IPS-15b (cell line): Measurements from ENCODE around the gene JAML.

Experiments used
- H3K27me3 ChIP-seq: one replicate; pipeline ENCODE4 v1.6.1; 2013; ENCODE audit warnings: low read length; ENCODE audit not compliant: control insufficient read depth, insufficient read depth
- H3K36me3 ChIP-seq: one replicate; pipeline ENCODE4 v1.6.1; 2013; ENCODE audit warnings: low read length; ENCODE audit not compliant: control insufficient read depth, insufficient read depth
- H3K4me1 ChIP-seq: one replicate; pipeline ENCODE4 v1.6.1; 2013; ENCODE audit warnings: mild to moderate bottlenecking, low read length; ENCODE audit not compliant: control insufficient read depth, insufficient read depth
- H3K4me3 ChIP-seq: one replicate; pipeline ENCODE4 v1.5.1; 2013; ENCODE audit warnings: low read depth, low read length
- H3K9ac ChIP-seq: one replicate; pipeline ENCODE4 v1.6.1; 2013; ENCODE audit warnings: low read depth, mild to moderate bottlenecking, low read length
- H3K9me3 ChIP-seq: one replicate; pipeline ENCODE4 v1.6.1; 2013; ENCODE audit warnings: mild to moderate bottlenecking, low read length; ENCODE audit not compliant: control insufficient read depth, insufficient read depth

JAML gene

DNA sequence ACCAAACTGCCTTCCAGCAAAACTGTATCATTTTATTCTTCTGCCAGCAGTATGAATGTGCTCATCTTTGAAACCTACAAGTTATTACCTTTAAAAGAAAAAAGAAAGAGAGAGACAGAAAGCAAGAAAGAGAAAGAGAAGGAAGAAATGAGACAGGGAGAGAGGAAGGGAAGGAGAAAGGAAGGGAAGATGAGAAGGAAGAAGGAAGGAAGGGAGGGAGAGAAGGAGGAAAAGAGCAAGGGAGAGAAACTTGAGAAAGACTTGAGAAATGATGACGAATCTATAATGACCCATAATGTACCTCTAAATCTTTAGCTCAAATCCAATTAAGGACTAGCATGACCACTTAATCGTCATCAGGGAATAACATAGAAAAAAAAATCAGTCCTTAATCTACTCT lies 11.4 kb upstream of the JAML start:
- Histone ChIP-seq H3K9ac (no peak overlapping the region), H3K4me1 (peaks cover 3% of the 10 kb centered on the region), H3K4me3 (no peak overlapping the region)

DNA sequence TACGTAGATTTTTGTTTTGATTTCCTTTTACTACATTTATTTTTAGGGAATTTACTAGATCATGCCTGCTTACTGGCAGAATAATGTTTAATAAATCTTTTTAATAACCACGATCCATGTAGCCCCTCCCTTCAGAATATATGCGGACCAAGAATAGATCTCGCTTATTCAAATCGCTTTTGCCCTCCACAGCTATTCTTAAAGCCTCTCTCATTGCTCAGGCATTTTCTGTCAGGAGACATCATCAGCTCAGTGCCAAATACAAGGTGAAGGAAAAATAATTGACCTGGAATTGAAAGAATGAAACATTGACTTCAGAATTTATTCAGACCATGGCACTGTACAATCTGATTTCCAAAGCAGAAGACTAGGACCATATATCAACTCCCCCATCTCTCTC lies 10.0 kb upstream of the JAML start:
- H3K9ac ChIP-seq = no peak overlapping the region
- H3K36me3 ChIP-seq = no peaks in the 10 kb centered on the region
- H3K4me1 ChIP-seq = peaks cover 3% of the 10 kb centered on the region
- no peaks in the 10 kb centered on the region for H3K27me3 ChIP-seq
- no peaks in the 10 kb centered on the region for H3K9me3 ChIP-seq
- H3K4me3 ChIP-seq = no peak overlapping the region

More for the DNA sequence above, 11.4 kb upstream of the JAML start:
- Histone ChIP-seq H3K36me3 (no peaks in the 10 kb centered on the region), H3K9me3 (no peaks in the 10 kb centered on the region), H3K27me3 (no peaks in the 10 kb centered on the region)

DNA sequence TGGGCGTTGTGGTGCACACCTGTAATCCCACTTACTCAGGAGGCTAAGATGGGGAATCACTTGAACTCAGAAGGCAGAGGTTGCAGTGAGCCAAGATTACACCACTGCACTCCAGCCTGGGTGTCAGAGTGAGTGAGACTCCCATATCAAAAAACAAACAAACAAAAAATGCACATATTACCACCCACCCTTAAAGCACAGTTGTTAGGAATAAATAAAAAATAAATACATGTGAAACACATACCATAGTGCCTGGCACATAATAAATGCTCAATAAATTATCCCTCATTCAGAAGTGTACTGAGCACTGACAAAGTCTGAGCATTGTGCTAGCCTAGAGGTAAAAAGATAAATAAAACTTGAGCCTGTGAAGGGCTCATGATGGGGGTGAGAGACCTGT lies 9.0 kb upstream of the JAML start:
- H3K36me3 ChIP-seq = no peaks in the 10 kb centered on the region
- H3K4me1 ChIP-seq = peaks cover 3% of the 10 kb centered on the region
- no peaks in the 10 kb centered on the region for H3K9me3 ChIP-seq
- H3K4me3 ChIP-seq = no peak overlapping the region
- no peaks in the 10 kb centered on the region for H3K27me3 ChIP-seq
- H3K9ac ChIP-seq = no peak overlapping the region

DNA sequence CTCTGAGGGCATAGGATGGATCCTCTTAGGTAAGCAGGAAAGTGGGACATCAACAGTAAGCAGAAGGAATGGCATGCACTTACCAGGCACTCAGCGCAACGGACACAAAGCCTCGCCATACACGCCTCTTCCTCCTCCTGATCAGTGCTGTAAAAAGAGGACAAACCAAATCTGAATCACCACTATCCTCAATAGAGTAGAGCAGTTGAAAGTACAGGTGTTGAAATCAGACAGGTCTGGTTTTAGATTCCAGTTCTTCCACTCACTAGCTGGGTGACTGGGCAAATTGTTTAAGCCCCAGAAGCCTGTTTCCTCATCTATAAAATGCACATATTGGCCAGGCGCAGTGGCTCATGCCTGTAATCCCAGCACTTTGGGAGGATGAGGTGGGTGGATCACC lies 8.6 kb upstream of the JAML start:
- no peaks in the 10 kb centered on the region for H3K36me3 ChIP-seq
- no peaks in the 10 kb centered on the region for H3K27me3 ChIP-seq
- peaks cover 3% of the 10 kb centered on the region for H3K4me1 ChIP-seq
- no peak overlapping the region for H3K4me3 ChIP-seq
- no peak overlapping the region for H3K9ac ChIP-seq
- H3K9me3 ChIP-seq = no peaks in the 10 kb centered on the region

DNA sequence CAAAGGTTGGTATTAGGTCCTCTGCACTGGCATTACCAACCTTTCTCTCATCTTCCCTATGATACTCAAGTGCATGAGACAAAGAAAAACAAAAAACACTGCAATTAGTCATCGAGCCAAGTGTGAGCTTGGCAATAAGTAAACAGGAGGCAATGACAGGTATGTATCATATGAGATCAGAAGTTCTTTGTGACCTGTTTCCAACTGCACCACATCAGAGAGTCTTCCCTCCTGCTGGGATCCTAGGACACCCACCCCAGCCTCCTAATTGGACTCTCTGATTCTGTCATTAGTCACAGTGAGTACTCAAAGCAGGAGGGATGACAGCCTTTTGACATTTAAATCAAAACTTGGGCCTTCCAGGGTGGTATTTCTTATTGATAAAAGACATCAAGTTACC lies 7.8 kb upstream of the JAML start:
- Histone ChIP-seq H3K4me1 (peaks cover 3% of the 10 kb centered on the region), H3K9me3 (no peaks in the 10 kb centered on the region), H3K27me3 (no peaks in the 10 kb centered on the region), H3K9ac (no peak overlapping the region), H3K4me3 (no peak overlapping the region), H3K36me3 (no peaks in the 10 kb centered on the region)

DNA sequence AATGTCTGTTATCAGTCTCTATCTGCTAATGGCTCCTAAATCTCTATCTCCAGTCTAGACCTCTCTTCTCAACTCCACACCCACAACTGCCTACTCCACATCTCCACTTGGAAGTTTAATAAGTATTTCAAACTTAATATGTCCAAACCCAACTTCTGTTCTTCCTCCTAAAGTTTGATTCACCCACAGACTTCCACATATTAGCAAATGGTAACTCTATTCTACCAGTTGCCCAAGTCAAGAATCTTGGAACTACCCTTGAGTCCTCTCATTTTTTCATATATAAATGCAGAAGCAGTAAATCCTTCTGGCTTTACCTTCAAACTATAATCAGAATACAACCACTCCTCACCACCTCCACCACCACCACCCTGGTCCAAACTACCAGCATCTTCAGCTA lies 6.7 kb upstream of the JAML start:
- H3K27me3 ChIP-seq = no peaks in the 10 kb centered on the region
- H3K4me3 ChIP-seq = no peak overlapping the region
- no peaks in the 10 kb centered on the region for H3K36me3 ChIP-seq
- H3K9ac ChIP-seq = no peak overlapping the region
- H3K4me1 ChIP-seq = peaks cover 3% of the 10 kb centered on the region
- no peaks in the 10 kb centered on the region for H3K9me3 ChIP-seq

DNA sequence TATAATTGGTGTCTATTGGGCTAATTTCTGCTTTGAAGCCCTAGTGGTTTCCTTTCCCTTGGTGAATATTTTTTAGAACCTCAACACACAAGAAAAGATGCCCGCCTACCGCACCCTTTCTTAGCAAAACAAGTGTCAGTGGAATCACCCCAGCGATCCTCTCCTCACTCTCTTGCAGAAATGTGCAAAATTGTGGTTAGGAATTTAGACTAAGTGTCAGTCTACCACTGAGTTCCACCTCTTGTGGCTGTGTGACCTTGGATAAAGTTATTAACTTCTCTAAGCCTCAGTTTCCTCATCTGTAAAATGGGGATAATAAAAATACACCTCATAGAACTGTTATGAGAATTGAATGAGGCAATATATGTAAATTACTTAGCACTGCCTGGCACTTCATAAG lies 5.3 kb upstream of the JAML start:
- no peak overlapping the region for H3K9ac ChIP-seq

DNA sequence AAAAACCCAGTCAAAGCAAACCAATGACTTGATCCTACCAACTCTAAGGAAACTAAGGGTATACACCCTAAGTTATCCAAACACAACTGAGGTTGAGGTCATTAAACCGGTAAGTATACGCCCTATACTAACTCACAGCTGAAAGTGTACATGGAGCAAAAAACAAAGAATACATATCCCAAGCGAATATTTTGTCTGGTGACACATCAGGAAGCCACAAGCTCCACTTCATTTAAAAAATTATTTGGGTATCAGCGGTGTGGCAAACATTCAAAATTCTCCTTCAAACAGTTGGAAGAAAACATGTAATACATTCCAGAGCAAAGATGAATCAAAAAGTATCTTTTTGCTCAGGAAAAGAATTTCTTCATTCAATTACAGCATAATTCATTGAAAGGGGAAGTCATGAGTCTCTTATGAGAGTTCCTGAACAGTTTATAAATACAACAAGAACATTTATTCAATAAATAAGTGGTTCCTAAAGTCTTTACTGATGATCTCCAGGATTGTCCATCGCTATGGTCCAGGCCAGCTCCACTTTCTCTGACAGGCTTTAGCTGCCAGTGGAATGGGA lies 4.5 kb upstream of the JAML start:
- peaks cover 3% of the 10 kb centered on the region for H3K4me1 ChIP-seq
- H3K9ac ChIP-seq = no peak overlapping the region
- no peak overlapping the region for H3K4me3 ChIP-seq
- H3K27me3 ChIP-seq = no peaks in the 10 kb centered on the region
- H3K36me3 ChIP-seq = no peaks in the 10 kb centered on the region
- no peaks in the 10 kb centered on the region for H3K9me3 ChIP-seq

More for the DNA sequence above, 5.3 kb upstream of the JAML start:
- Histone ChIP-seq H3K4me1 (peaks cover 3% of the 10 kb centered on the region), H3K4me3 (no peak overlapping the region), H3K36me3 (no peaks in the 10 kb centered on the region), H3K27me3 (no peaks in the 10 kb centered on the region), H3K9me3 (no peaks in the 10 kb centered on the region)

DNA sequence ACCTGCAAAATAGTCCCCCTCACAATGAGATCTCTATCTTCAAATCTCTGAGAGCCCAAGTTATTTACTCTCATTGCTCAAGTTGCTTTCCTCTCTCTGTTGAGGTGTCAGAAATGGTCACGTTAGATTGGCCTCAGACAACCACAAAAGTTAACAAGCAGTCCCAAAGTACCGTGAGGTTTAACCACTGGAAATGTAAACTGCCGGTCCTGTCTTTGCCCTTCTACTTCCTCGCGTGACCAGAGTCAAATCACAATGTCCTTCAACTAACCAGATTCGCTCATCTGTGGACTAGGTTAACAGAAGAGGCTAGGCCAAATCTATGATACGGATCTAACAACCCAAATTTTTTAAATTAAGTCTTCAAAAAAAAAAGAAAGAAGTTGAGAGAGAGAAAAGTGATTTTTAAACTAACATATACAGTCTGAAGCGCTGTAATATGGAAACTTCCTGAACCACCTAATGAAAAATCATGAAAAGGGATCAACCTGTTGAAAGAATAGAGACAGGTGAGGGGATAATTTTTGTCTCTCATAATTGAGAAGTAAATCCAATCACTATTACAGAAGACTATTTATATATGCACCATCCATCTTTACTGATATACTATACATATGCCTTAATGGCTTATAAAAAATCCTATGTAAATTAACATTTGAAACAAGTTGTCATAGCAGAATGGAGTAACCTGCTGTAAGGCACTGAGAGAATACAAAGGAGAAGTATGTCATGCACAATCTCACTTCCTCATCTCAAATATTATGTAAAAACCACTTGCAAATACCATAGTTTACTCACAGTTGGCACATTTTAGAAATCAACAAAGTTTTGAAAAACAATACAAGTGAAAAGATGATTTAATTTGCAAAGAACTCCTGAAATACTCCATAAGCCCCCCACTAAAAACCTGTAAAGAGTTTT lies 3.3 kb upstream of the JAML start:
- Histone ChIP-seq H3K9me3 (no peaks in the 10 kb centered on the region), H3K4me1 (no peaks in the 10 kb centered on the region), H3K4me3 (no peak overlapping the region)

DNA sequence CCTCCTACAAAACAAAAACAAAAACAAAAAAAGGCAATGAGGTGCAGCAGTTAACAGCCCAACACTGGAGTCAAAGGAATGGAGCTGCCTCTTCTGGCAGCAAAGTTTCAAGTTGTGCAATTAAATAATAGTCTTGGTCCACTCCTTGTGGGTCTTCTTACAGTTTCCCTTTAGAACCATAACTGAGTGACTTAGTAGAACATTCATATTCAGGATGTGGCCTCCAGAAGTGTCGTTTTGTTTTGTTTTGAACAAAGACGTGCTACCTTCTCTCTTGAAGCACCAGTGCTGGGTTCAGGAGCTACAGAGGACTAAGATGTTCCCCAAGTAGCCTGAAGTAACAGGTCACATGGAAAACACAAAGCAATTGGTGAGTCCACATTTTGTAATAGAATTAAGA lies 2.0 kb upstream of the JAML start:
- no peaks in the 10 kb centered on the region for H3K36me3 ChIP-seq
- no peak overlapping the region for H3K4me3 ChIP-seq
- no peaks in the 10 kb centered on the region for H3K4me1 ChIP-seq
- H3K27me3 ChIP-seq = no peaks in the 10 kb centered on the region
- no peaks in the 10 kb centered on the region for H3K9me3 ChIP-seq
- no peak overlapping the region for H3K9ac ChIP-seq

More for the DNA sequence above, 3.3 kb upstream of the JAML start:
- Histone ChIP-seq H3K9ac (no peak overlapping the region), H3K27me3 (no peaks in the 10 kb centered on the region), H3K36me3 (no peaks in the 10 kb centered on the region)

DNA sequence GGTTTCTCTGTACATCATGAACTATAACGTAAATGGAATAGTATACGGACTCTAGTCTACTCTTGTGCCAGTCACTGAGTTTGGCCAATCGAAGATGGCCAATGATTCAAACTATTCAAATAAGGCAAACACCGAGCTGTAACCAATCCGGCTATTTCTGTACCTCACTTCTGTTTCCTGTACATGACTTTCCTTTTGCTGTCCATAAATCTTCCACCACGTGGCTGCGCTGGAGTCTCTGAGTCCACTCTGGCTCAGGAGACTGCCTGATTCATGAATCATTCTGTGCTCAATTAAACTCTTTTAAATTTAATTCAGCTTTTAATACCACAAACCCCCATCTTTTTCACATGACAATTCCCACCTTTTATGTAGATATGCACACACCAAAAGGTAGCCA lies 1.5 kb upstream of the JAML start:
- Histone ChIP-seq H3K9me3 (no peaks in the 10 kb centered on the region), H3K4me3 (no peak overlapping the region), H3K4me1 (no peaks in the 10 kb centered on the region), H3K27me3 (no peaks in the 10 kb centered on the region), H3K36me3 (no peaks in the 10 kb centered on the region), H3K9ac (no peak overlapping the region)

DNA sequence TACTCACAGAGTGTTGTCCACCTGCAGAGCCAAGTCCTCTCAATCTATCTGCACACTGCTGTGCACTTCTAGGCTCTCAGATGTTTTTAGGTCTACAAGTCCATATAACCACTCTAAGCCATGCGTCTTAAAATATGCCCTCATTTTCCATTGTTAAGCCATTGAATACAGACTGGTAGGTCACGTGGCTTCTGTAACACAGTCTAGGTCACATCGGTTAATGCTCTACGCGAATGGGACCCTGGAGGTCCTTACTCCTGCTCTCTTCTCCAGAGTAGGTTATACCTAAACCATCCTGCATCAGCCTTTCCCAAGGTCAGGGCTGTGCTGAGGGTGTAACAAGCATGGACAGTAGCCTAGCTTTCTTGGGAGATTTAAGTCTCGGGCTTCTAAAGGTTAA lies 819 bp downstream of the JAML start:
- Histone ChIP-seq H3K27me3 (no peaks in the 10 kb centered on the region), H3K4me3 (no peak overlapping the region), H3K36me3 (no peaks in the 10 kb centered on the region), H3K4me1 (no peaks in the 10 kb centered on the region), H3K9me3 (no peaks in the 10 kb centered on the region), H3K9ac (no peak overlapping the region)
